HG03565 (cell line): ENCODE data around the gene CSK.

ENCODE experiments used
- ATAC-seq: cut with Tn5 transposase; IDR thresholded peaks from one replicate; pipeline ENCODE4 v1.9.1; 2021; ENCODE audit warnings: mild to moderate bottlenecking, moderate library complexity; ENCODE audit not compliant: unreplicated experiment

CSK gene

DNA sequence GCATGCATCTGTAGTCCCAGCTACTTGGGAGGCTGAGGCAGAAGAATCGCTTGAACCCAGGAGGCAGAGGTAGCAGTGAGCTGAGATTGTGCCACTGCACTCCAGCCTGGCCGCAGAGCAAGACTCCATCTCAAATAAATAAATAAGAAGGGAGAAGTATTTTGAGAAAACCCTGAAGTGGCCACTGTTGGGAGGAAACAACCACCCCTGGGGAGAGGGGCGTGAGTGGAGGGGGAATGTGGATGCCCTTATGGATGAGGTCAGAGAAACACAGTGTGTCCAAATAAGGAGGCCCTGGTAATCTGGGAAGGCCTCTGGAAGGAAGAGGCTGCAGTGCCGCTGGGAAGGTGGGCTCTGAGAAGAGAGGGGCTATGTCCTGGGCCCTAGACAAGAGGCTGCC lies 40.4 kb downstream of the CSK start:
- no peak for ATAC-seq

DNA sequence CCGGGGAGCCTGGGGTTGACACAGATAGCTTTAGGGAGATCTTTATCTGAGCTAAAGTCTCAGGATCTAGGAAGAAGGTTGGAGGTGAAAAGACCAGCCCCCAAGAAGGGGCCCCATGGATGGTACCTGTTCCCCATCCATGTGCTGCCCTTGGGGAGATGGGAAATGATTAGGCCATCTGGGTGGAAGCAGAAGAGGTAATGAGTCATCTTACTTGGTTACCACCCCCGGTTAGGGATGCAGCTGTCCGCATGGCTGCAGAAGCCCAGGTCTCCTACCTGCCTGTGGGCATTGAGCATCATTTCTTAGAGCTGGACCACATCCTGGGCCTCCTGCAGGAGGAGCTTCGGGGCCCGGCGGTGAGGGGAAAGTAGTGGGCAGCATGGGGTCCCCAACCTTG lies 41.4 kb downstream of the CSK start:
- ATAC-seq = no peak

- ATAC-seq = no peak
Measured at GRCh38 chr15:74824976-74825375, 43.1 kb downstream of the CSK start.

- ATAC-seq = no peak
Measured at GRCh38 chr15:74825866-74826265, 44.0 kb downstream of the CSK start.

GRCh38 chr15:74826364-74826819 lies 44.5 kb downstream of the CSK start, which contains the start of gene CPLX3:
Gene CPLX3 (plus strand): TSS chr15:74826627. CDS start chr15:74826704, 77 bp downstream.
- no peak for ATAC-seq

DNA sequence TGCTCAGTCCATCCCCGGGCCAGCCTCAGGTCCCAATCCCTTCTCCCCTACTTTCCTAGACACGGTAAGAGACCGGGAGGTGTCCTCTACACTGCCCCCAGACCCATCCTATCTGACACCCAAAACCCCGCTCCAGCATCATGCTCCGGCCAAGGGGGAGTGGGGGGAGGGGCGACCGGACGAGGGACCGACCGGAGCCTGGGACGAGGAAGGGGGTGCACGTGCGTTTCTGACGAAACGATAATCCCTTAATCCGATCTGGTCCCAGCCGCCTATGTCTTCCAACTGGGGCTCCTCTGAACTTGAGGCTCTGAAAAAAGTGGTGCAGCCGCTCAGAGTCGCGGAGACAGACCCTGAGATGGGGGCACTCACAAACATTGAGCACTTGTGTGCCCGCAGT lies 45.0 kb downstream of the CSK start:
- no peak for ATAC-seq

- ATAC-seq = no peak
Measured at GRCh38 chr15:74827614-74828013, 45.7 kb downstream of the CSK start.

DNA sequence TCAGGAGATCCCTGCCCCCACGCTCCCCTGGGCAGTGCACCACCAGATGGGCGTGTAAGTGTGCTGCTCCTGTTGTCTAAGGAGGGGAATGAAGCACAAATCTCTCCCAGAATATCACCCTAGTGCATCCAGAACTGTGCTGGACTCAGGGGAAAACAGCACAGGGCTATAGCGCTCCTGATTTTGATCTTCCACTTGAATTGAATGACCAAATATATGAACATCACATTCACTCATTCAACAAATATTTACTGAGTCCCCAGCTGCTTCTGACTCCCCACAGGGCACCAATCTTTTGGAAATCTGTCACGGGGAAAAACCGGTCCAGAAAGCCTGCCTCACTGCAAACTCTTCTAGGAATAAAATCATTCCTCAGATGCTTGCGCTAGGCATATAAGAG lies 47.0 kb downstream of the CSK start:
- ATAC-seq = no peak

- no peak for ATAC-seq
Measured at GRCh38 chr15:74829486-74829885, 47.6 kb downstream of the CSK start.

- no peak for ATAC-seq
Measured at GRCh38 chr15:74829991-74830390, 48.1 kb downstream of the CSK start.

- ATAC-seq = no peak
Measured at GRCh38 chr15:74830868-74831267, 49.0 kb downstream of the CSK start.

DNA sequence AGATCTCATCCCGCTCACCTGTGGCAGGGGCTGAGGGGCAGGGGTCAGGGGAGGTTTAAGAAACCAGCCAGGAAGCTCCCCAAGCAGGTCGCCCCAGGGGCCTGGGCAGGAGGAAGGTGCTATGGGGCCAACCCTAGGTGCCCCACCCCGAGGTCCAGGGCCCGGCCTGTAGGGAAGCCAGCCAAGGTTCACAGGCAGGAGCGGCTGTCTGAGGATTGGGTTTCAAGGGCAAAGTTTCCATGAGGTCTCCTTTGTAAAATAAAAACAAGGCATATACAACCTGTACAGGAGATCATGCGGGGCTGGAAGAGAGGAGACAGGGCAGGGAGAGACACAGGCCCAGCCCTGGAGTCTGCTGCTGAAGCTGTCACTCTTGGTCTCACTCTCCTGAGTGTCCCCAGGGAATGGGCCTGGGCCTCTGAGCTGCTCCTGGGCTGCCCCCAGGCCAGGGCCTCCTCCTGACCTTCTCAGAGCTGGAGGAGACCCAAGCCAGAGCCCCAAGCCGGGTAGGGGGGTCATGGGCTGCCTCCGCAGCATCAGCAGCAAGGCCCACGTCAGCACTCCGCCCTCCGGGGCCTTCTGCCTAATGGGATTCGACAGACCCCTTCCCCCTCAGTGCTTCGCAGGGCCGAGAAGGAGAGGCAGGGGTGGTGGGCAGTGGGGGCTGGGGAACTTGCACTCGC lies 50.1 kb downstream of the CSK start:
- no peak for ATAC-seq

DNA sequence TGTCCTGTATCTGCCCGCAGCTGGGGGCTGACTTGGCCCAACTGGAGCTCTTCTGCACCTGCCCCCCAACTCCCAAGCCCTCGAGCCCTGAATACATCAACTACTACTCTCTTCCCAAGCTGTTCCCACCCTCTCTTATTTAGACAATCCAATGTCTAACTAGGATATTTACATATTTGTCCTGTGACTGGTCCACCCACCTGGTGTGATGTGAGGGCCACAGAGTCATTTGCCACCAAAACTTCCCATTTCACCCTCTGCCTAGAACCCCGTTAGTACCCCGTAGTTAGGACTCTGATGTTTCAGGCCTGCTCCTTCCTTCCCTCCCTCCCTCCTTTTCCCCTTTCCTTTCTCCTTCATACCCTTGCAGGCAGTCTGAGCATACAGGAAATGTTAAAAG lies 50.9 kb downstream of the CSK start:
- no peak for ATAC-seq

DNA sequence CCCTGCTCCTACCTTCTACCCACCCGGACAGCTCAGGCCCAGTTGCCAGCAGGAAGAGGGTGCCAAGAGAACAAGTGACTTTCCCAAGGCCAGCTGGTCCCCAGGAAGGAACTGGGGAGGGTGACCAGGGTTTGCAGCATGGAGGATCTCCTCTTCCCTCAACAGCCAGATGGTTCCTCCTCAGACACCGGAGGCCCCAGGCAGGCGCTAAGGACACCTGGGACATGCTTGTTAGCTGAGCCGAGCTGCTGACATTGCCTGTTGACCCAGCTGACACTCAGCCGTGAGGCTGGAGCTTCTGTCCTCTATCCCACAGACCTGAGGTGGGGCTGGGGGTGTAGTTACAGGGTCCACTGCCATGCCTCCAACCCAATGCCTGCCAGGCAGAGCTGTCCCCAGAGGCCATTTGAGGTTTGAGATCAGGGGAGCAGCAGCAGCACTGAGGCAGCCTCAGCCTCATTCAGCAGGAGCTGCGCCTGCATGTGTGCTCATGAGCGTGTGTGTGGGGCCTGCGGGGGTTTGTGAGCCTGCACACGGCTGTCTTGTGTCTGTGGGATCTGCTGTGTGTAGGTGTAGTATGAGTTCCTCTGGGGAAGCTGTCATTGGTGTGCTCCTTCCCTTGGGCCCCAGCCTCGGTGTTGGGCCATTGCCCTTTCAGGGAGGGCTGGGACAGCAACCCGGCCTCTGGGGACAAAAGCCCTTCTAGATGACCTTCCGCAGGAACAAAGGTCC lies 51.7 kb downstream of the CSK start:
- ATAC-seq = no peak

- ATAC-seq = no peak
Measured at GRCh38 chr15:74835312-74835823, 53.5 kb downstream of the CSK start.

- ATAC-seq = no peak
Measured at GRCh38 chr15:74836846-74837245, 55.0 kb downstream of the CSK start.

DNA sequence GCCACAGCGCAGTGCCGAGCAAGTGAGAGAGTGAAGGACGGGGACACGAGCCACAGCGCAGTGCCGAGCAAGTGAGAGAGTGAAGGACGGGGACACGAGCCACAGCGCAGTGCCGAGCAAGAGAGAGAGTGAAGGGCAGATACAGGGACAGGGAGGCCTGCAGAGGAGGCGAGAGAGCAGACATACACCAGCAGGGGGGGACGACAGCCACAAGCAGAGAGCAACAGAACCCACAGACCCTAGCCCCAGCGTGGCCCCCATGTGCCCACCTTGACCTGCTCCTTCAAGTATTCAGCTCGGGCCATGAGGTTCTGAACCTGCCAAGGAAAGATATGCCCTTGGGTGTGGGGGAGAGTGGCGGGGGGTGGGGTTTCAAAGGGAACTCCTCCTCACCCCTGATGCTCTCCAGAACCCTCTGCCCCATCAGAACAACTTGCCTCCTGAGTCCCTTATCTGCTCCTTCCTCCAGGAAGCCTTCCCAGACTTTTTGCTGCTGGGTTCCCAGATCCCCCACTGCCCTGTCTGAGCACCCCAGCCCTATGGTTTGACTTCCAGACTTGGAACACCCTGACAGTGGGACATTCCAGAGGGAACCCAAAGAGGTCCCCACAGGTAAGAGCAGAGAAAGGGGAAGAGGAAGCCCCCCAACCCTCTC lies 55.7 kb downstream of the CSK start:
- ATAC-seq = no peak

- no peak for ATAC-seq
Measured at GRCh38 chr15:74838137-74838516, 56.2 kb downstream of the CSK start.

DNA sequence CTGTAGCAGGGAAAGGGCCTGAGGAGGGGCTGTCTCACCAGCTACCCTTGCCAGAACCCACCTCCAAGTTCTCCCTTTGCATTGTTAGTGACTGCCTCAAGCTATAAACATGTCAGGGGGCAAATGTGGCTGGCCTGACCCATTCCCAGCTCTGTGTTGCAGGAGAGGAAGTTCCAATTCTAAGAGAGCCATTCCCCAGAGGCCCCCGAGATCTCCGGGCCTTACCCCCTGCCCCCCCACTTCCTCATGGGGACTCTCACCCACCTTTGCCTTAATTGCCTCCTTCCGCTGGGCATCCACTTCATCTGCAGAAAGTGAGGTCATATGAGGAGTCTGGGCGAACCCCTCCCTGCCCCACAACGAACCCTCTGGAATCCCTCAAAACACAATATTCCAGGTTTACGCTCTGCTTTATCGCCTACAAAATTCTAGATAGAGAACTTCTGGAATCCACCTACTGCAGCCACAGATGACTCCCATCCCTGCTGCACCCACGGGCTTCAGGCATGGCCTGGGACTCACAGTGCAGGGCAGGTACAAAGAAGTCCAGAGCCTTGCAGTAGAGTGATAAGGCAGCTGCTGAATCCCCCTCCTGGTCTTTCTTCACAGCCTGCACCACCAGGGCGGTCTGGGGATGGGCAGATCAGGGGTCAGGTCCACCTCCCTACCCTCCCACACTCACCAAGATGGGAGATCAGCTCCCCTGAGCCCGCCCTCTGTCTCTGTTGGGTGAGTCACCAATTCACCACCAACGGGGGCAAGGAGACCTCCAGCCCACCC lies 57.1 kb downstream of the CSK start:
- ATAC-seq = no peak

DNA sequence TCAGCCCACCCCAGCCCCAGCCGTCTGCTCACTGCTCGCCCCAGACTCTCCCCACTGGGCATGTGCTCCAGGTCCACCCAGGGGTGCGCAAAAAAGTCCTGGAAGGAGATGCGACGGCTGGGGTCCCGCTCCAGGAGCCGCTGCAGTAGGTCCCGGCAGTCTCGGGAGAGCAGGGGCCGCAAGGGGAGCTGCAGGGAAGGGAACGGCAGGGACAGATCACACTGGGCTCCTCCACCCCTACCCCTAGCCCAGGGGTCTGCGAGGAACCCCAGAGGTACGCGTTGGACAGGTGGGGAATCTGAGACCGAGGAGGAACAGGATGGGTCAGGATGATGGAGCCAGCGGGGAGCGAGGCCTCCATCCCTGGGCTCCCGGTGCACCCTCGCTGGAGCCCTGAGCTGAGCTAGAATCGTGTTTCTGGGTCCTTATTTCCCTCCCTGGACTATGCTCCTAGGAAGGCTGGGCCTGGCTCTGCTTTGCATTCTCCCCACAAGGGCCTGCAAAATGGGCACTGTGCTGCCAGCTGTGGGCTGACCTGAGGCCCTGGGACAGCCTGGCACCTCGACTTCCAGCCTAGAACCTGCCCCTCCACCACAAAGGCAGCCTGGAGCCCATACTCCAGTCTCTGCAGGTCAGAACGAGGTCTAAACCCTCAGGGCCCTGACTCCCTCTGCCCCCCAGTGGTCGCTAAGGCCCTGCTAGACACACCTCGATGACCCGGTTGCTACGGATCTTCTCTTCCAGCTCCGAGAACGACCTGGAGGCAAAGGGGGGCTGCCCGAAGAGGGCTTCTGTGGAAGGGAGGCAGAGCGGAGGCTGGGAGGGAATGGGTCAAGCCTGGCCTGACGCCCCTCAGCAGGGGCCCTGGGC lies 57.9 kb downstream of the CSK start:
- ATAC-seq = no peak
